Rectal smooth muscle tissue (tissue), 1 donor: ENCODE results near the gene DYNLRB1.
"Not testable (repeated sequence)": the region's sequence is repeated elsewhere in the genome, so short reads cannot be mapped to it uniquely, and the experiment has no call there.

Source experiments
- H3K27ac ChIP-seq: one replicate; pipeline ENCODE4 v1.7.0; 2013; ENCODE audit warnings: low read depth, low read length, inconsistent platforms
- H3K27me3 ChIP-seq: one replicate; pipeline ENCODE4 v1.7.0; 2013; ENCODE audit warnings: low read length; ENCODE audit not compliant: control insufficient read depth, insufficient read depth
- H3K36me3 ChIP-seq: one replicate; pipeline ENCODE4 v1.7.0; 2013; ENCODE audit warnings: low read length; ENCODE audit not compliant: control insufficient read depth, insufficient read depth
- H3K4me1 ChIP-seq: one replicate; pipeline ENCODE4 v1.7.0; 2013; ENCODE audit warnings: low read length; ENCODE audit not compliant: control insufficient read depth, insufficient read depth
- H3K4me3 ChIP-seq: one replicate; pipeline ENCODE4 v1.7.0; 2013; ENCODE audit warnings: low read length
- H3K9ac ChIP-seq: one replicate; pipeline ENCODE4 v1.7.0; 2013; ENCODE audit warnings: low read length

Gene DYNLRB1

DNA sequence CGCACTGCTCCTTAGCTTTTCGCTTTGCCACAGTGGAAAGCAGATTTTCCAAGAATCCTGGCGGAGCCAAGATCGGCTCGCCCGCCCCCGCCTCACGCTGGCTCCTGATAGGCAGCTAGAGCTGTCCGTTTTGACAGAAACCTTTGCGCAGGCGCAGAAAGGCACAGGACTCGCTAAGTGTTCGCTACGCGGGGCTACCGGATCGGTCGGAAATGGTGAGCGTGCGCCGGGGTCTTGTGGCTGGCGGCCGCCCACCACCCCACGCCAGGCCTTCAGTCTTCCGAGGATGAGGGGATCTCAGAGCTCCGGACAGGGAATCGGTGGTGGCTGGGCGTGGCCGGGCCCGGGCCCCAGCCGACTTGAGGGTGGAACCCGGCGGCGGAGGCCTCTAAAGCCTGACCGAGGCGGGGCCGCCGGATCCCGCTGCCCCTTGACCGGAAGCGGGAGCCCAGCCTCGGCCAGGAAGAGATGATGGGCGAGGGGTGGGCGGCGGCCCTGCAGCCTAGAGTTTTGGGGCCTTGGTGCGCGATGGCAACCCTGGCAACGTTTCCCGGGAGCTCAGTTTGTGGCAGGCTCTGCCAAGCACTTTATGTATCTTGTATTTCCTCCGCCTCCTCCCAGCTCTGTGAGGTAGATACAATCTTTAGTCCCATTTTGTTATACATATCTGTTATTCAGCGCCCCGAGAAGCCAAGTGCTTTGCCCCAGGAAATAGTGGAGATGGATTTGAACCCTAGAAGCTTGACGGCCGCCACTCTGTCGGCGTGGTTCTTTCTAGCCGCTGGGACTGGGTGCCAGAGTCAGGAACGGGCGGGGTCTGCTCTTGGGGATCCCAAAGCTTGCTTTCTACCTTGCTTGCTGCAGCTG lies at the start of gene DYNLRB1:
DYNLRB1 (plus strand) TSS at position 176 of the 867 bp plus-strand sequence; CDS start at position 213, 37 bp downstream.
- H3K4me1 ChIP-seq: peaks cover 2% of the 10 kb centered on the region
- peak within 1 kb of the TSS; percentile 51 for H3K9ac ChIP-seq
- no peaks in the 10 kb centered on the region for H3K27me3 ChIP-seq
- no peaks in the 10 kb centered on the region for H3K36me3 ChIP-seq
- H3K27ac ChIP-seq: peak within 1 kb of the TSS; percentile 97
- peak within 1 kb of the TSS; percentile 90 for H3K4me3 ChIP-seq

GRCh38 chr20:34468951-34469350 lies 47.3 kb upstream of the DYNLRB1 start:
- Histone ChIP-seq H3K36me3 (peaks cover 3% of the 10 kb centered on the region), H3K4me1 (no peaks in the 10 kb centered on the region), H3K27me3 (no peaks in the 10 kb centered on the region)

GRCh38 chr20:34472246-34472925 lies 43.8 kb upstream of the DYNLRB1 start:
- peaks cover 3% of the 10 kb centered on the region for H3K36me3 ChIP-seq
- no peak overlapping the region for H3K27ac ChIP-seq
- no peak overlapping the region for H3K4me3 ChIP-seq
- no peak overlapping the region for H3K9ac ChIP-seq
- H3K4me1 ChIP-seq: peaks cover 3% of the 10 kb centered on the region
- no peaks in the 10 kb centered on the region for H3K27me3 ChIP-seq

More at GRCh38 chr20:34468951-34469350, 47.3 kb upstream of the DYNLRB1 start:
- H3K27ac ChIP-seq: no peak overlapping the region
- no peak overlapping the region for H3K9ac ChIP-seq
- H3K4me3 ChIP-seq: no peak overlapping the region

DNA sequence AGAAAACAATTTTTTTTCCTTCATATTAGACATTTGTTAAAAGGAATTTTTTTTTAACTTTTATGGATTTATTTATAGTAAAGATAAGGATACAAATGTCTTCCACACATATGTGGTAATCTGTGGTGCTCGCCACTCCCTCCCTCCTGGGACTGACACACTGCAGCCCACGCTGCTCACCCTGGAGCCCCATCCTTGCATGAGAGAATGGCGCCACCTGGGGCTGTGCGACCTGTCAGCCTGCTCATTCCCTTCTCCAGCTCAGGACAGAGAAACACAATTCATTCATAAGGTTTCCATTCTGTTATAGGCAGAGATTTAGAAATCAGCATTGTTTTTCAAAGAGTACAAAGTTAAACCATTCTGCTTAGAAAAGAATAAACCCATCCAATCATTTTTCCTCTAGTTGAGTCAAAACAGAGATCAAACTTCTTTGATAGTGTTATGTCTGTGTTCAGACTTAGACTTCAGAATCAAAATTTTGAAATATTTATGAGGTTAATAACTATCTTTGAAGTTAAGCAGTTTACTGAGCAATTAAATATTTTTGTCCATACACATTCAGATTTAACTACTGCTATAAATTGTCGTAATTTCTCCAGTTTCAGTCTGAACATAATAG lies 42.8 kb upstream of the DYNLRB1 start:
- no peak overlapping the region for H3K4me3 ChIP-seq

GRCh38 chr20:34475979-34476736 lies 40.1 kb upstream of the DYNLRB1 start:
- H3K27ac ChIP-seq: no peak overlapping the region
- no peaks in the 10 kb centered on the region for H3K27me3 ChIP-seq
- peaks cover 3% of the 10 kb centered on the region for H3K4me1 ChIP-seq
- H3K9ac ChIP-seq: no peak overlapping the region
- no peaks in the 10 kb centered on the region for H3K36me3 ChIP-seq
- H3K4me3 ChIP-seq: no peak overlapping the region

More for the DNA sequence above, 42.8 kb upstream of the DYNLRB1 start:
- Histone ChIP-seq H3K27ac (no peak overlapping the region), H3K27me3 (no peaks in the 10 kb centered on the region), H3K4me1 (peaks cover 3% of the 10 kb centered on the region), H3K9ac (no peak overlapping the region), H3K36me3 (peaks cover 3% of the 10 kb centered on the region)

DNA sequence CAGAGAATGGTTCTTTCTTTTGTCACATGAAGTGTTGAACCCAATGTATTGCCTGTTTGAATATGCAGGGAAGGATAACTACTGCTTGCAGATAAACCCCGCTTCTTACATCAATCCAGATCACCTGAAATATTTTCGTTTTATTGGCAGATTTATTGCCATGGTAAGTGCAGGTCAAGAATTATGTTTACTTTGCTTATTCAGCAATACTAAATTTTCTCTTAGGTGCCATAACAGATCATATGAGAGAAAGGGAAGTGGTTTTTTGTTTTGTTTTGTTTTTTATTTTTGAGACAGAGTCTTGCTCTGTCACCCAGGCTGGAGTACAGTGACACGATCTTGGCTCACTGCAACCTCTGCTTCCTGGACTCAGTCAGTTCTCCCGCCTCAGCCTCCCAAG lies 36.6 kb upstream of the DYNLRB1 start:
- Histone ChIP-seq H3K4me1 (peaks cover 3% of the 10 kb centered on the region), H3K4me3 (no peak overlapping the region), H3K27ac (no peak overlapping the region), H3K36me3 (peaks cover 13% of the 10 kb centered on the region), H3K27me3 (no peaks in the 10 kb centered on the region), H3K9ac (no peak overlapping the region)

- peaks cover 13% of the 10 kb centered on the region for H3K36me3 ChIP-seq
- not testable (repeated sequence) for H3K27ac ChIP-seq, H3K4me1 ChIP-seq, H3K4me3 ChIP-seq, H3K27me3 ChIP-seq, H3K9ac ChIP-seq
These were observed 34.1 kb upstream of the DYNLRB1 start for GRCh38 chr20:34482154-34482553.

DNA sequence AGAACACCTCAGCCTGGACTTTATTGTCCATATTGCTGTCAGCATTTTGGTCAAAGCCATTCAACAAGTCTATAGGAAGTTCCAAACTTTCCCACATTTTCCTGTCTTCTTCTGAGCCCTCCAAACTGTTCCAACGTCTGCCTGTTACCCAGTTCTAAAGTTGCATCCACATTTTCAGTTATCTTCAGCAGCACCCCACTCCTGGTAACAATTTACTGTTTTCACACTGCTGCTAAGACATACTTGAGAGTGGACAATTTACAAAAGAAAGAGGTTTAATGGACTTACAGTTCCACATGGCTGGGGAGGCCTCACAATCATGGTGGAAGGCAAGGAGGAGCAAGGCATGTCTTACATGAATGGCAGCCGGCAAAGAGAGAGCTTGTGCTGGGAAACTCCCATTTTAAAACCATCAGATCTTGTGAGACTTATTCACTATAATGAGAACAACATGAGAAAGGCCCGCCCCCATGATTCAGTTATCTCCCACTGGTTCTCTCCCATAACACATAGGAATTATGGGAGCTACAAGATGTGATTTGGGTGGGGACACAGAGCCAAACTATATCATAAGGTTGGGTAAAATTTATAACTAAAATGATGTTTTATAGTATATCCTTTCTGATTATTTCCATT lies 32.5 kb upstream of the DYNLRB1 start:
- H3K9ac ChIP-seq, H3K27ac ChIP-seq, H3K27me3 ChIP-seq, H3K4me1 ChIP-seq, H3K4me3 ChIP-seq: not testable (repeated sequence)
- peaks cover 13% of the 10 kb centered on the region for H3K36me3 ChIP-seq

- no peak overlapping the region for H3K9ac ChIP-seq
- no peaks in the 10 kb centered on the region for H3K27me3 ChIP-seq
- no peaks in the 10 kb centered on the region for H3K4me1 ChIP-seq
- H3K27ac ChIP-seq: no peak overlapping the region
- H3K36me3 ChIP-seq: peaks cover 16% of the 10 kb centered on the region
- H3K4me3 ChIP-seq: no peak overlapping the region
These were observed 31.1 kb upstream of the DYNLRB1 start for GRCh38 chr20:34485068-34485634.

DNA sequence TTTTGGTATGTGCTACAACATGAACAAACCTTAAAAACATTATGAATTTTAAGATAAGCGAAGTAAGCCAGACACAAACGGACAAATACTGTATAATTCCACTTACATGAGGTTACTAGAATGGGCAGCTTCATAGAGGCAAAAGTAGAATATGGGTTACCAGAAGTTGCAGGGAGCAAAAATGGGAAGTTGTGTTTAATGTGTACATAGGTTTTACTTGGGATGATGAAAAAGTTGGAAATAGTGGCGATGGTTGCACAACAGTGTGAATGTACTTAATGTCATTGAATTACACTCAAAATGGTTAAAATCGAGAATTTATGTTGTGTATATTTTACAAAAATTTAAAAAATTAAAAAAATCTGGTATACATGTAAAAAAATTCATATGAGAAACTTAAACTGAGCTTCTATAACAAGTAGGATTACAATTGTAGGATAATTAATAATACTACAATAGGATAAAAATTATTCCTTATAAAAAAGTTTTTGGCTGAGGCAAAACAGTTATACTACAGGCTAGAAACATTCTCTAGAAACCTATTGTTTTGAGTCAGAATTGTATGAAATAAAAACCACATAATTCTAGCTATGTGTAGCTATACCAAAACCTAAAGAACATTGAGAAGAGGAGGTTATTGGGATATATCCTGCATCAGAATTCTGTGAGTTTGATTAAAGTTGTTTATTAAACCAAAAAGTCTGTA lies 24.8 kb upstream of the DYNLRB1 start:
- no peak overlapping the region for H3K27ac ChIP-seq
- H3K36me3 ChIP-seq: peaks cover 13% of the 10 kb centered on the region
- no peak overlapping the region for H3K4me3 ChIP-seq

DNA sequence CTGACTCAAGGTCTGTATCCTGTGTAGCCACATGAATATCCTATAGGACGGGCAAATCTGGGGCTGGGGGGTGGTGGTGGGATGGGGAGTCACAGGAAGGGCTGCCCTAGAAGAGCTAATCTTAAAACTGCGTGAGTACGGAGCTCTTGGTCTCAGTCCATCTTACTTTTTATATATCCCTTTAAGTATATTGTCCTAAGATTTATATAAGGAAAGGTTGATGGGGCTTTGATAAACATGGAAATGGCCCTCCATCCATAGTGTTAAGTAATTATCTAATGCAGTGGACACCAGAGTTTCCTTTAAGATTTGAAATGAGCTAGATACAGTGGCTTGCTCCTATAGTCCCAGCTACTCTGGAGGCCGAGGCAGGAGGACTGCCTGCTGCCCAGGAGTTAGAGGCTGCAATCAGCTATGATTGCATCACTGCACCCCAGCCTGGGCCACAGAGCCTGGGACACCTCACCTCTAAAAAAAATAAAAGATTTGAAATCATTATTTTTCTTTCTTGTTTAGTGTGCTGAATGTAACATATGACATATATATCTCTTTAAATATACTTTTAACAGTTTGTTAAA lies 24.2 kb upstream of the DYNLRB1 start:
- Histone ChIP-seq H3K36me3 (peaks cover 13% of the 10 kb centered on the region), H3K4me1 (no peaks in the 10 kb centered on the region), H3K4me3 (no peak overlapping the region), H3K27ac (no peak overlapping the region), H3K9ac (no peak overlapping the region), H3K27me3 (no peaks in the 10 kb centered on the region)

More for the DNA sequence above, 24.8 kb upstream of the DYNLRB1 start:
- no peaks in the 10 kb centered on the region for H3K4me1 ChIP-seq
- no peaks in the 10 kb centered on the region for H3K27me3 ChIP-seq
- H3K9ac ChIP-seq: no peak overlapping the region
